Measurements from ENCODE around the gene EID3.
"Not testable (repeated sequence)": the region's sequence is repeated elsewhere in the genome, so short reads cannot be mapped to it uniquely, and the experiment has no call there.

EID3 gene

DNA sequence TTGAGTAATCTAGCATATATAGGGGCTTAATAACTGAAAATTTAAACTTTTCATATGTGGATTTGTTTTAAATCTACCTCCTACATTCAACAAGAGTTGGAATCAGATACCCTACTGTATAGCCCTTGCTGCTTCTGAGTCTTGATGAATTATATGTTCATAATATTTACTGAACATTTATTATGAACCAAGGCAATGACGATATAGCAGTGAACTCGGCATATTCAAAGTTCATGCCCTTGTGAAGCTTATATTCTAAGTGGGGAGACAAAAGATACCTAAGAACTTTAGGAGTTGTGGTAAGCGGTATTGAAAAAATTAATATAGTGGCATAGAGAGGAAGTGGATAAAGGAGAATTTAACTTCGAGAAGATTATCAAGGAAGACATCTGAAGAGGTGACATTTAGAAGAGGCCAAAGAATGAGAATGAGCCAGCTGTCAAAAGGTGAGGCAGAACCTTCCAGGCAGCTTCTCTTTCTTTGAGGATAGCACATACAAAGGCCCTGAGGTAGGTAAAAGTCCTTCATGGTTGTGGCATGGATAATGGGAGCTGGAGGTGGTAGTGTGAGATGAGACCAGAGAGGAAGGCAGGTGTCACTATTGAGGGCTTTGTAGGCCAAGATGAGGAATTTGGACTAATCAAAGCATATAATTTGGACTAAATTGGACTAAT is 10.2 kb downstream of the EID3 start:
- no peak for DNase-seq

DNA sequence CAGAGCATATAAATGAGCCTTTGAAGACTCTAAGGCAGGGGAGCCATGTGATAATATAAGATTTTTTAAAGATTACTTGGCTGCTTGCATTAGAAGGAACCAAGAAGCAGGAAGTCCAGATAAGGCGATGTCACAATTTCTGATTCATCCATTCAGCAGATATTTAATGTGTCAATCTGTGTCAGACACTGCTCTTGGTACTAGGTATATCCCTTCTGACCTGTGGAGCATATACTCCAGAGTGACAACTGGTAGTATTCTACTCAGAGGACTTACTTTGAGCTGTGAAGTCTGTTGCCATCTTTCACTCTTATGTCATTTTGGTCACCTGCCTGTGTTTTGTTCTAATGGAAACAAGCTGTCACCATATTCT is 10.7 kb downstream of the EID3 start:
- no peak for DNase-seq

DNA sequence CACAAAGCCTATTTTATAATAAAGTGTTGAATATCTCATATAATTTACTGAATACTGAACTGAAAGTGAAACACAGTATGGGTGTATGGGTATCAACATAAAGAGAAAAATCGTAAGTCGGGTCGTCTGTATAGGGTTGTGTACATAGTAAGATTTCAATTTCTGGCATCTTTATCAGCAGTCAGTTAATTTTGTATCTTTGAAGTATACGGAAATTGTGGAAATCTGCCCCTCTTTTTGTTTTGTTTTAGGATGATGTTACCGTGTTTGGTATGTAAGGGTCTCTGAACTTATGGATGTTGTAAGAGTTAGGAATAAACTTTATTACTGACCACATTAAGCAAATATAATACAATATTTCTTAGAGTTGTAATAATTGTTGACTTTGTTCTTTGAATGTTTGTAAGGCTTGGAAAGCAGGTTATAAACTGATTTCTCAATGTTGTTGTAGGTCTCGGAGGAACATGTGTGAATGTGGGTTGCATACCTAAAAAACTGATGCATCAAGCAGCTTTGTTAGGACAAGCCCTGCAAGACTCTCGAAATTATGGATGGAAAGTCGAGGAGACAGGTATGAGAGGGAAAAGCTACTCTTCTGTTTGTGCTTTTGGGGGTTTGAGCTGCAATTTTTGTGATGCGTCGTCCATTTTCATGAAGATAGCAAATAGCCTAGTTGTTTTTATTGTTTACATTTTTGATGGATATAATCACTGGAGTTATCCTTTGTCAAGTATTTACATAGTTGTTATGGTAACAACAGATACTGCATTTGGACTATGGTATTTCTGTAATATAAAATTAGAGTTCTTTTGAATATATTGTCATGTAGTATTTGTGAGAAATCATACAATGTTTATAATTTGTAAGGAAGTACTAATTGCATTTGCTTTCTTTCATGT is 12.0 kb downstream of the EID3 start:
- DNase-seq, result no peak

DNA sequence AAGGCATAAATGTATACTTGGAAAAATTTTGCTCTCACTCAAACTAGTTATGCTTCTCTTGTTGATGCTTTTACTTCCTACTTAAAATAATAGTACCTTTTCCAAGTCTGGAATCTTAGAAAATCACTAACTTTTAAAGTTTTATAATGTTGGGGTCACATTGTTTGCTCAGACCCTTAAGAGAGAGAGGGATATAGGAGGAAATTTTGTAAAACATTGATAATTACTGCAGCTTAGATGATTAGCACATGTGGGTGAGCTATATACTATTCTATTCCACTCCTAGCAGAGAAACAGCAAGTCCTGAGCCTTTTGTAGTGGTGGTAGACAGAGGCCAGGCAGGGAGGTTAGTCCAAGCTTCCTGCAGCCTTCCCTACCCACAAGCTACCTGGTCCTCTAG is 13.4 kb downstream of the EID3 start:
- DNase-seq, result no peak

DNA sequence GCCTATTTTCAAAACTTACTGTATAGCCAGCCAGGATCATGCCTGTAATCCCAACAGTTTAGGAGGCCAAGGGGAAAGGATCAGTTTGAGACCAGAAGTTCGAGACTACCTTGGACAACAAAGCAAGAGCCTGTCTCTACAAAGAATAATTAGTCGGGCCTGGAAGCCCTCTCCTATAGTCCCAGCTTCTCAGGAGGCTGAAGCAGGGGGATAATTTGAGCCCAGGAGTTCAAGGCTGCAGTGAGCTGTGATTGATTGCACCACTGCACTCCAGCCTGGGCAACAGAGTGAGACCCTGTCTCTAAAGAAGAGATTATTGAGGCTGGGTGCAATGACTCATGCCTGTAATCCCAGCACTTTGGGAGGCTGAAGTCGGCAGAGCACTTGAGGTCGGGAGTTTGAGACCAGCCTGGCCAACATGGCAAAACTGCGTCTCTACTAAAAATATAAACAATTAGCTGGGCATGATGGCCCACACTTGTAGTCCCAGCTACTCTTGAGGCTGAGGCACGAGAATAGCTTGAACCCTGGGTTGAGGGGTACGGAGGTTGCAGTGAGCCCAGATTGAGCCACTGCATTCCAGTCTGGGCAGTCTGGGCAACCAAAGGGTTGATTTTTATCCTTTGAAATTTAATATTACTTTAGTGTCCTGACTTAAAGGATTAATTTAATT is 14.1 kb downstream of the EID3 start:
- DNase-seq, result no peak

DNA sequence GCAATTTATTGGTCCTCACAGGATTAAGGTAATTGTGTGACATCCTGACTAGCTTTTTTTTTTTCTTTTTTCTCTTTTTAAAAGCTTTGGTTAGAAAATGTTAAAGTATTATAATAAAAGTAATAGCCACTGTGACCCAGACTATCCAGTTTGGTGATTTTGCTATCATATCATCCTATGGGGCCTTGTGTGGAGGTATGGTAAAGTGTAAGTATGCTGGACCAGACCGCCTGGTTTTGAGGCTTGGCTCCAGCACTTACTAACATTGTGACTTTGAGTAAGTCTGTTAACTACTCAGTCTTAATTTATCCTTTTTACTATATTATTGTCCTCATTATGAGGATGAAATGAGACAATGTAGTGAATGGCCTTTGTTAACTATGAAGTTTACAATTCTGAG is 15.5 kb downstream of the EID3 start:
- no peak for DNase-seq

DNA sequence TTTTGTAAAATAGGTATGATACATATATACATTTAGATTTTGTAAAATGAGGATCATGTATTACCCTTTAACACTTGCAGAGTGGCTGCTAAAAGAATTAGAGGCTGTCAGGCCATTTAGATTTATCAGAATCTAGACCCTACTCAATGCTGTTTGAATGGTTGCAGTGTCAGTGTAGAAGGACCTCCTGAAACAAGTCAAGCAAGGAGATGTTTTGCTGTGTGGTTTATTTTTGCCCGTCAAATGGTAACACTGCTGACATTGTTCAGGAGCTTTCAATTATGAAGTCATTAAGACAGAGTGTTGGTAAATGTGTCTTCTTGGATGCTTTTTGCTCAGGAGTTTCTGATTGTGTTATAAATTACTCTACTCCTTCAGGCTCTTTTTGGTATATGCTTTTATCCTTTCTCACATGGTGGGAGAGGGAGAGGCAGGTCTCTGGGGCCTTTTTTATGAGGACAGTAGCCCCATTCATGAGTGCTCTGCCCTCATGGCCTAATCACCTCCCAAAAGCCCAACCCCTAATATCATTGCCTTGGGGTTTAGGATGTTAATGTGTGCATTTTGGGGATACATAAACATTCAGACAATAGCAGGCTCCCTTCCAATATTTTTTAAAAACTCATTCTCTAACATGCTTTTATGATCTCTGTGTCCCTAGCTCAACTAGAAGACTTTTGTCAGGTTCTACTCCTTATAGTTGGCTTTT is 16.5 kb downstream of the EID3 start:
- no peak for DNase-seq

DNA sequence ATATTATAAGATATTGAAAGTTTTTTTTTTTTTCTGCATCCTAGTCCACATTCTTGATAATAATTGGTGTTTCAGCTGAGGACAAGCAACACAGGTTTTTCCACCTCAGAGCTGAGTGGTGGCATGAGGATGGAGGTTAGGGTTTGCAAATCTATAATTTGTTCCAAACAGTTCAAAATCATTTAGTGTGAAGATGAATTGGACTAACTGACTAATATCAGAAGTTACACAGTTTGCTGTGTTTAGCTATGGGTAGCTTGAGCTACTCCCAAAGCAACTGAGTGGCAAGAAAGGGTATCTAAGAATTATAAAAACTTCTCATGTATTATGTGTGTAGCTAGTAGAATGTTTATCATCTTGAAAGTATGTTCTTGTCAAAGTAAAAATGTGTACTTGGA is 17.1 kb downstream of the EID3 start:
- no peak for DNase-seq

DNA sequence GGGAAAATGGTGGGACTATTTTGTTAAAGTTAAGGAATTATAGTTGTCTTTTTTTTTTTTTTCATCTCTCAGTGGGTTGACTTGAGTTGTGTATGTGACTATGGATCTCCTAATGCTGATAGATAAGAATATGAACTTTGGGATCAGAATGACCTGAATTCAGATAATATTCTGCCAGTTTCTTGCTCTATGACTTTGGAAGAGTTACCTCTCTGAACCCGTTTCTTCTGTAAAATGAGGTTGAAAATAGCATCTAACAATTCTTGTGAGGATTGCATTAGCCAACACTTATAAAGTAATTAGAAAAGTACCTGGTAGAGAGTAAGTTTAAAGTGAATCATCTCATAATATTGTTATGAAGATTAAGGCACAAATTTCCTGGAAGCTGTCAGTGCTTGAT is 18.4 kb downstream of the EID3 start:
- no peak for DNase-seq

DNA sequence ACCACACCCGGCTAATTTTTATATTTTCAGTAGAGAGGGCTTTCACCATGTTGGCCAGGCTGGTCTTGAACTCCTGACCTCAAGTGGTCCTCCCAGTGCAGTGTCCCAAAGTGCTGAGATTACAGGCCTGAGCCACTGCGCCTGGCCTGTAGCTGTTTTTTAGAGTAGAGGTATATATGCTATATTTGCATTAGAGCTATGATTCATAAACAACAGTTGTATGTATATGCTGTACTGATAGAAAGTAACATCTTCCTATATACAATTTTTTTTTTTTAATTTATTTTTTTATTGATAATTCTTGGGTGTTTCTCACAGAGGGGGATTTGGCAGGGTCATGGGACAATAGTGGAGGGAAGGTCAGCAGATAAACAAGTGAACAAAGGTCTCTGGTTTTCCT is 19.0 kb downstream of the EID3 start:
- not testable (repeated sequence) for DNase-seq

DNA sequence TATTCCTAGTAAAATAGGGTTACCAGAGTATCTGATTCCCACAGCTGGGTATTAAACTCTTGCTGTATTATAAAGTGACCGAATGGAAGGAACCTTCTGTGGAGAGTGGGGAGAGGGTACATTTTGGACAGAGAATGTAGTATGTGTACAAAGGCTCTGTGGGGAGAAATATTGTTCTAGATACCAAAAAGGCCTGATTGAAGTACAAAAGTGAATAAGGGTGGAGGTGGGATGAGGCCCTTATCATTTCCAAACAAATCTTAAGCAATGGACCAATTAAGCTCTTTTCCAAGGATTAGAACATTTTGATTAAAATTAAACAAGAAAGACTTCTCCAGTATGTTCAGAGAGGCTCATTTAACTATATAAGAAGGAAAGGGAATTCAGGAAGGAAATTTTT is 20.4 kb downstream of the EID3 start:
- DNase-seq, result no peak

DNA sequence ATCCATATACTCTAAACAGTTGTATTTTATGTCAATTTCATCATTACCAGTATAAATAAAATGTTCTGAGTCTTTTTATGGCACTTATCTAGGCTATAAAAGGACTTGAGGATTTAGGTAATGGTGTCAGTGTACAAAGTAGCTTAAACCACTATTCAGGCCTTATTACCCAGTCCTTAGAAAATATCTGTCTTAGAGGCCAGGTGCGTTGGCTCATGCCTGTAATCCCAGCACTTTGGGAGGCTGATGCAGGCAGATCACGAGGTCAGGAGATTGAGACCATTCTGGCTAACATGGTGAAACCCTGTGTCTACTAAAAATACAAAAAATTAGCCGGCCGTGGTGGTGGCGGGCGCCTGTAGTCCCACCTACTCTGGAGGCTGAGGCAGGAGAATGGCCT is 24.7 kb downstream of the EID3 start:
- DNase-seq, result not testable (repeated sequence)

DNA sequence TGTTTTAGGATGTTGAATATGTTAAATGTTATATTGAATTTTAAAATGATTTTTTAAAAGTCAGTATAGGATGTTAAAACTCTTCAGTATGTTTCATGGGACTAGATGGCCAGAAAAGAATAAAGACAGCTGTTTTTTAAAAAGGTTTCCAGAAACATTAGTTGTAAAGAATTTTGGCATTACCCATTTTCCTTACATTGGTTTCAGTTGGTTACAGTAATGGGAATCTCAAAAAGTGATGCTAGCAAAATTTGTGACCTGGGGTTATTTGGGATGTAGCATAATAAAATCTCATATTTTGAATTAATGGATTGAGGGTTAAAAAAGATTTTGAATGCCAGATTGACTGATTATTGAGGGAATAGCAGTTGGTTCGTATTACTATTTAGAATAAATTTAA is 25.3 kb downstream of the EID3 start:
- no peak for DNase-seq

DNA sequence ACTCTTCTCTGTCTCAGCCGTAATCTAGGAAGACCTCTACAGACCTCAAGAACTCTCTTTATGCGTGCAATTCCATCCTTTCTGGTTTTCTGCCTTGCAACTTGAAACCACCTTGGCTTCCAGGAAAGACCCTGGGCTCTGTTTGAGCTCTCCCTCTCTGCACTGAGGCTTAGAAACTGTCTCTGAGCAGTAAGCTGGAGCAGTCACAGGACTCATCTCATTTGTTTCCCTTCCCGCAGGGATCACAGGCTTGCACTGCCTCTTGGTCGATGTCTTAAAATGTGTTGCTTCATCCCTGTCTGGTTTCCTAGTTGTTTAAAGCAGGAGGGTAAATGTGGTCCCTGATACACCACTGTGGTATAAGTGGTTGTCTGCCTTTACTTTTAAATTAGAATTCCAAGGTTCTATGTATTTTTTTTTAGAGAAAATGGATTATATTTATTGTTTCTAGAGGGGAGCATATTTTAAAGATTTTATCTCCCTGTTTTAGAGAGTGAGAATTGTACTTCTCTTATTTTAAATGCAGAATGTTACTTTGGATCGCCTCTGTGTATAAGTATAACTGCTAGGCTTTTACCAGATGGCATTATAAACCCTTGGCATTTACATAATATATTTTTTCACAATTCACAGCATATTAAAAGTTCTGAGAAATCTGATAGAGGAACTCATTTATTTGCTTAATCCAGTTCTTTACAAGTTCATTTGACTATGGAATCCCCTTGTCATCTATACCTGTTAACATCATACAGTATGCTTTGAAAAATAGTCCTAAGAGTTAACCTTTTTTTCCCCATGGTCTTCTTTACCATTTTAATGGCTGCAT is 26.4 kb downstream of the EID3 start:
- no peak for DNase-seq

DNA sequence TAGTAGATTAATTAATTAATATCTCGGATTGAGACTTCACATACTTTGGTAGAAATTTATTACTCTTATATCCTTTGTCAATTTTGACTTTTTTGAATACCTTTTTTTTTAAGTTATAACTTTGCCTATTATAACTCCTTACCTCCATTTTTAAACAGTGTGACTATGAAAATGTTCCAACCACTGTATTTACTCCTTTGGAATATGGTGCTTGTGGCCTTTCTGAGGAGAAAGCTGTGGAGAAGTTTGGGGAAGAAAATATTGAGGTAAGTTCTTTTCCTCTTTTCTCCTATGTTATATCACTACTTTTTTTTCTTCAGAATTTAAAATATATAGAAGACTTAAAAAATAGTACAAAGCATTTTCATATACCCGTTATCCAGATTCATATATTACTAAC is 27.8 kb downstream of the EID3 start:
- no peak for DNase-seq

DNA sequence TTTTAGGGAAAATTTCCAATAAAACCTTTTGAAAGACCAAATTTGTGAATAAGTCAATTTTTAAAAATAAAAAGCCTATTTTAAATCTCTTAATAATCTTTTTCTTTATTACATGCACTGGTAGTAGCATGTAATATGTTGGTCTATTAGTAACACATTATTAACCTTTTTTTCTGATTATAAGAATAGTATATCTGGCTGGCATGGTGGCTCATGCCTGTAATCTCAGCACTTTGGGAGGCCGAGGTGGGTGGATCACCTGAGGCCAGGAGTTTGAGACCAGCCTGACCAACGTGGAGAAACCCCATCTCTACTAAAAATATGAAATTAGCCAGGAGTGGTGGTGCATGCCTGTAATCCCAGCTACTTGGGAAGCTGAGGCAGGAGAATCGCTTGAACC is 28.7 kb downstream of the EID3 start:
- DNase-seq, result not testable (repeated sequence)

DNA sequence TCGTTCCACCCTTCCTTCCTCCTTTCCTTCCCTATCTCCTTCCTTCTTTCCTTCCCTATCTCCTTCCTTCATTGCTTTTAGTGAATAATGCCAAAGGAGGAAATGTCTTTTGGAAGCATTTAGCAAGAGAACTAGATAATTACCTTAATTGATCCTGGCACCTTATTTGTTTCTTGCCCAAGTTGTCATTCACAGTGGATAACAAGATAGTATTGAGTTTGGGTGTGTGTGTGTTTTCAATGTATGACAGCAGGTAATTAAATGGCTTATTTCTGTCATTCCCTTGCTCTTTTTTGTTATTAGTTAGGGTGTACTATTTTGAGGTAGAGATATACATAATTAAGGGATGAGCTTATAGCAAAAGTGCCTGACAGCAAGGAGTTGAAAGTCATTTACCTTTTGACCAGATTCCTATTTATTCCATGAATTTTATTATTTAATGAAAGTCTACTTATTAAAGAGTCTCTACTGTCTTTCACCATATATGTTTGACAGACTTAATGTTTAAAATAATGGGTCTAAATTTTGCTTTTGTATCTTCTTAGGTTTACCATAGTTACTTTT is 30.2 kb downstream of the EID3 start:
- no peak for DNase-seq

DNA sequence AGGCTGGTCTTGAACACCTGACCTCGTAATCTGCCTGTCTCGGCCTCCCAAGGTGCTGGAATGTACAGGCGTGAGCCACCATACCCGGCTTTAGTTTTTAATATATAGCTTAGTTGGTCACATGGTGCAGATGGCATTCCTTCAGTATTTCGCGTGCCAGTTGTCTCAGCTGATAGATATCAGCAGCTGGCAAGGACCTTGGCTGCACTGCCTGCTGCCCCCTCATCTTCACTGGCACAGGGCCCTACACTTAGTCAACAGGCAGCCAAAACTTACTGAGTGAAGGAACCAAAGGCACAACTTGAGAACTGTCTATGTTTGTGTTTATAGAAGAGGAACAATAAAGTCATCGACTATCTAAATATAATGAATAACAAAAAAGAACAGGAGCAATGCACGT is 31.0 kb downstream of the EID3 start:
- DNase-seq, result no peak

DNA sequence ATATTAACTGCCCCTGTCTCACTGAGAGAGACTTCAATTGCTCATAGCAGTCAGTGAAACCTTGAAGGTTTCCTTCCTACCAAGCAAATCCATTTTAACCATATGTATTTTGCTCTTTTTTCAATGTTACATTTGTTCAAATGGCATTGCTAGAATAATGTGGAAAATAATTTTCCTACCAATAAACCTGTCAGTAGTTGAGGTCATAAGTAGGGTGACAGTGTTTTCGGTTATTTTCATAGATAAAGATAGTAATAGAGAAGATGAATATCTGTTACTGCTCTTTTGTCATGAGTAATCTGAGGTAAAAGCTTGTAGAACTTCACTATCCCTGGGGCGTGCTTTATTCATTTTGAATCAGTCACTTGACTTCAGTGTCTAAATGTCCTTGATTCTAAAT is 32.6 kb downstream of the EID3 start:
- no peak for DNase-seq

DNA sequence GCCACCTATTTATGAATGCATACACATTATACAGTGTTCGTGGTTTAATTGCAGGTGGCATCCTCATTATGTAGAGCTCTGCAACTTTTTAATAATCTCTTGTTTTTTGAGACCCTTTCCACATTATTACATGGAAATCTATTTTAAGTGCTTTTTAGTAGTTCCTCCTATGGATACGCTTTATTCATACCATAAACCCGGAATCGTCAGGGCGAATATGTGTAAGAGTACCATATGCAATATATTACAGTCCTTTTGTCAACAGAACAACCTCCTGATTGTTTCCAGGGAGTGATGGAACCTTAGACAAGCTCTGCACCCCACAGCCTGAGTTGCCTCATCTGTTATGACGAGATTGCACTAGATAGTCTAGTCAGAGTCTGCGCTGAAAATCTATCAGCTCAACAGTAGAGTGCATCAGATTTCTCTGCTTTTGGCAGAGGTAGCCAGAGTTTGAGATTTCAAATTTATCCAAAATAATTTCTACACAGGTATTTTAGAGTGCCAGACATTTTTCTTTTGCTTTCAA is 33.6 kb downstream of the EID3 start:
- no peak for DNase-seq

DNA sequence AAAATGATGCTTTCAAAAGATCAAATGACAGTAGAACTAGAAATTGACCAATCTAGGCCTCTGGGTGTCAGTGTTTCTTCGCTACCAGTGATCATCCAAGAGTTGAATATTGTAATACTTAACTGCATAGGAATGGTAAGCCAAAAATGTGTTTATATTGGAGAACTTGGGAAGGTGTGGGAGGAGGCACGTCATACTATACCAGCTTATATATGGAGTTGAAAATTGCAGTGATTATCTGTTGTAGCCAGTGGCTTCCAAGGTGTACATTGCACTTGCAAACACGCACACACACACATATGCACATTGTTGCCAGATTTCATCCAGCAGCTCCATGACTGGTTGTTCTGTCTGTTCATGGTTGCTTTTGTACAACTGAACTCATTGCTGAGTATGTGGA is 36.1 kb downstream of the EID3 start:
- no peak for DNase-seq

DNA sequence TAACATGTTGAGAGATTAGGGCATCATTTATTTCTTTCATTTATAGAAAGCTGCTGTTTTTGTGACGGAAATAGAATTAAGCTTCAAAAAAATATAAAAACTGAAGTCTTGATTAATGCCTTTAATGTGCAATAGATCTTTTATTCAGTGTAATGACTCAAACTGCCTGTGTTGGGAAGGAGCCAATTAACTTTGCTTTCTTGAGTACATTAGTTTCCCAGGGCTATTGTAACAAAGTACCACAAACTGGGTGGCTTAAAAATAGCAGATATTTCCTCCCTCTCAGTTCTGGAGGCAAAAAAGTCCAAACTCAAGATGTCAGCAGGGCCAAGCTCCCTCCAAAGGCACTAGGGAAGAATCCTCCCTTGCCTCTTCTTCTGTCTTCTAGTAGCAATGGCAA is 36.6 kb downstream of the EID3 start:
- no peak for DNase-seq

Measured in SHP77 treated with DMSO at 0.1 percent for 48 hours (cell line).